Fibroblast of lung (primary cell): ENCODE results near the gene VTCN1.

Experiments used
- CTCF ChIP-seq, 2 donors: IDR thresholded peaks in 1 of 2; conservative IDR thresholded peaks in 1 of 2; 1 replicate in 1 of 2; 2 replicates in 1 of 2; pipeline ENCODE4 v1.5.1; 2011 to 2012; ENCODE audit warnings: low read length in 2 of 2, control low read depth in 1 of 2, inconsistent platforms in 1 of 2, low read depth in 1 of 2, mild to moderate bottlenecking in 1 of 2
- EZH2 ChIP-seq: IDR thresholded peaks from 2 replicates; pipeline ENCODE4 v1.5.1; 2012; ENCODE audit warnings: low read length, control low read depth, mild to moderate bottlenecking; ENCODE audit errors: missing control alignments

GRCh38 chr1:117124661-117125060 is 86.1 kb downstream of the VTCN1 start:
- TF ChIP-seq CTCF (conservative IDR thresholded peaks at IDR 0.05 in 1 of 2, IDR thresholded peaks at IDR 0.05 in 1 of 2; ENCODE audit: low read depth in 1 of 2, low read length in 2 of 2) (no peak), EZH2 (no peak)
